ENCODE measurements around the gene GTF2A1L.
"Not testable (repeated sequence)": the region's sequence is repeated elsewhere in the genome, so short reads cannot be mapped to it uniquely, and the experiment has no call there.

The GTF2A1L gene

DNA sequence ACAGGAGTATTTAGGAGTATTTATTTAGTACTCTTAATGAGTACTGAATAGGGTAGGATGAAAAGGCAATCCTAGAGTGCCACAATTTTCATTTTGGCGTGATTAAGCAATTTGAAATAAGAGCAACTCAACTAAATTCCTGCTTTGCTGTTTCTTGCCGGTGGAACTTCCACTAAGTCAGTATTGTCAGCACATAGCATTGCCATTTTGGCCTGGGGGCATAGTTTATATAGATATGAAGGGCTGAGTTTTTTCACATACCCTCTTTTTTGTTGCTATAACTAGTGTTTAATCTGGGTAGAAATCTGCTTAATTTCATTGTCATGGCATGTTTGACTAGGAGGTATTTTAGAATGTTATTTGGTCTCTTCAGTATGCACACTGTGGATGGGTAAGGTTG, 1.9 kb downstream of the GTF2A1L start:
- Histone ChIP-seq H3K4me1 (ENCODE audit: insufficient read depth, poor library complexity, severe bottlenecking) (no peaks in the 10 kb centered on the region), H3K36me3 (ENCODE audit: low read depth) (no peaks in the 10 kb centered on the region), H3K27ac (ENCODE audit: poor library complexity, severe bottlenecking) (no peak overlapping the region), H3K27me3 (ENCODE audit: insufficient read depth, poor library complexity, severe bottlenecking) (no peaks in the 10 kb centered on the region), H3K4me3 (ENCODE audit: severe bottlenecking) (no peak overlapping the region), H3K9me3 (ENCODE audit: severe bottlenecking) (no peaks in the 10 kb centered on the region)
- TF ChIP-seq, protein P1, sequence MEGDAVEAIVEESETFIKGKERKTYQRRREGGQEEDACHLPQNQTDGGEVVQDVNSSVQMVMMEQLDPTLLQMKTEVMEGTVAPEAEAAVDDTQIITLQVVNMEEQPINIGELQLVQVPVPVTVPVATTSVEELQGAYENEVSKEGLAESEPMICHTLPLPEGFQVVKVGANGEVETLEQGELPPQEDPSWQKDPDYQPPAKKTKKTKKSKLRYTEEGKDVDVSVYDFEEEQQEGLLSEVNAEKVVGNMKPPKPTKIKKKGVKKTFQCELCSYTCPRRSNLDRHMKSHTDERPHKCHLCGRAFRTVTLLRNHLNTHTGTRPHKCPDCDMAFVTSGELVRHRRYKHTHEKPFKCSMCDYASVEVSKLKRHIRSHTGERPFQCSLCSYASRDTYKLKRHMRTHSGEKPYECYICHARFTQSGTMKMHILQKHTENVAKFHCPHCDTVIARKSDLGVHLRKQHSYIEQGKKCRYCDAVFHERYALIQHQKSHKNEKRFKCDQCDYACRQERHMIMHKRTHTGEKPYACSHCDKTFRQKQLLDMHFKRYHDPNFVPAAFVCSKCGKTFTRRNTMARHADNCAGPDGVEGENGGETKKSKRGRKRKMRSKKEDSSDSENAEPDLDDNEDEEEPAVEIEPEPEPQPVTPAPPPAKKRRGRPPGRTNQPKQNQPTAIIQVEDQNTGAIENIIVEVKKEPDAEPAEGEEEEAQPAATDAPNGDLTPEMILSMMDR (IDR thresholded peaks at IDR 0.05; ENCODE audit: poor library complexity, severe bottlenecking), result no peak
- ATAC-seq (ENCODE audit: low read depth) (no peak), DNase-seq (ENCODE audit: low spot score) (no peak)

- TF ChIP-seq, protein P1 (IDR thresholded peaks at IDR 0.05; ENCODE audit: poor library complexity, severe bottlenecking), result no peak
- no peak for DNase-seq (ENCODE audit: low spot score)
- H3K27ac ChIP-seq (ENCODE audit: poor library complexity, severe bottlenecking), result no peak overlapping the region
- no peaks in the 10 kb centered on the region for H3K27me3 ChIP-seq (ENCODE audit: insufficient read depth, poor library complexity, severe bottlenecking)
- no peaks in the 10 kb centered on the region for H3K36me3 ChIP-seq (ENCODE audit: low read depth)
- no peak for ATAC-seq (ENCODE audit: low read depth)
- no peaks in the 10 kb centered on the region for H3K4me1 ChIP-seq (ENCODE audit: insufficient read depth, poor library complexity, severe bottlenecking)
- H3K4me3 ChIP-seq (ENCODE audit: severe bottlenecking), result no peak overlapping the region
- no peaks in the 10 kb centered on the region for H3K9me3 ChIP-seq (ENCODE audit: severe bottlenecking)
Measured at GRCh38 chr2:48620604-48621003, 2.9 kb downstream of the GTF2A1L start.

- ATAC-seq (ENCODE audit: low read depth), result not testable (repeated sequence)
Measured at GRCh38 chr2:48622691-48623090, 5.0 kb downstream of the GTF2A1L start.

DNA sequence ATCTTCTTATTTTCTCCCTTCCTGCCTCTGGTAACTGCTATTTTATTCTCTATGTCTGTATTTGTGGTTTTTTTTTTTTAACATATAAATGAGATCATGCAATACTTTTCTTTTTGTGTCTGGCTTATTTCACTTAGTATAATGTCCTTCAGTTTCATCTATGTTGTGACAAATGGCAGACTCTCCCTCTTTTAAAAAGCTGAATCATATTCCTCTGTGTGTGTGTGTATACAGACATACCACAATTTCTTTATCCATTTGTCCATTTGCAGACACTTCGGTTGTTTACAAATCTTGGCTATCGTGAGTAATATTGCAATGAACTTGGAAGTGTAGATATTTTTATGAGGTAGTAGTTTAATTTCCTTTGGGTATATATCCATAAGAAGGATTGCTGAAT, 7.0 kb downstream of the GTF2A1L start:
- DNase-seq (ENCODE audit: low spot score) (no peak), ATAC-seq (ENCODE audit: low read depth) (no peak)
- Histone ChIP-seq H3K9me3 (ENCODE audit: severe bottlenecking) (no peaks in the 10 kb centered on the region), H3K36me3 (ENCODE audit: low read depth) (no peaks in the 10 kb centered on the region), H3K27ac (ENCODE audit: poor library complexity, severe bottlenecking) (no peak overlapping the region), H3K4me1 (ENCODE audit: insufficient read depth, poor library complexity, severe bottlenecking) (no peaks in the 10 kb centered on the region), H3K4me3 (ENCODE audit: severe bottlenecking) (no peak overlapping the region), H3K27me3 (ENCODE audit: insufficient read depth, poor library complexity, severe bottlenecking) (no peaks in the 10 kb centered on the region)
- TF ChIP-seq, protein P1 (IDR thresholded peaks at IDR 0.05; ENCODE audit: poor library complexity, severe bottlenecking), result no peak

More at GRCh38 chr2:48622691-48623090, 5.0 kb downstream of the GTF2A1L start:
- not testable (repeated sequence) for H3K27ac ChIP-seq (ENCODE audit: poor library complexity, severe bottlenecking); DNase-seq (ENCODE audit: low spot score); H3K36me3 ChIP-seq (ENCODE audit: low read depth); H3K4me3 ChIP-seq (ENCODE audit: severe bottlenecking); H3K27me3 ChIP-seq (ENCODE audit: insufficient read depth, poor library complexity, severe bottlenecking); H3K4me1 ChIP-seq (ENCODE audit: insufficient read depth, poor library complexity, severe bottlenecking); H3K9me3 ChIP-seq (ENCODE audit: severe bottlenecking)

DNA sequence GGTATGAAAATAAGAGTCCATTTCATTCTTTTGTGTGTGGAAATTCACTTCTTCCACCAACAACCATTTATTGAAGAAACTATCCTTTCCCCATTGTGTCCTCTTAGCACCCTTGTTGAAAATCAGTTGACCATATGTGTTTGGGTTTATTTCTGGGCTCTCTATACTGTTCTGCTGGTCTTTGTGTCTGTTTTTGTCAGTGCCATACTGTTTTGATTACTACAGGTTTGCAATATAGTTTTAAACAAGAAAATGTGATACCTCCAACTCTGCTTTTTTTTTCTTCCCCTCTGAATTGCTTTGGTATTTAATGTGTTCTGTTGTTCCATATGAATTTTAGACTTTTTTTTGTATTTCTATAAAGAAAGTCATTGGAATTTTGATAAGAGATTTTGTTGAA, 8.4 kb downstream of the GTF2A1L start:
- TF ChIP-seq, protein P1 (IDR thresholded peaks at IDR 0.05; ENCODE audit: poor library complexity, severe bottlenecking), result no peak
- H3K27me3 ChIP-seq (ENCODE audit: insufficient read depth, poor library complexity, severe bottlenecking), result no peaks in the 10 kb centered on the region

More for the DNA sequence above, 8.4 kb downstream of the GTF2A1L start:
- DNase-seq (ENCODE audit: low spot score) (no peak), ATAC-seq (ENCODE audit: low read depth) (no peak)
- H3K27ac ChIP-seq (ENCODE audit: poor library complexity, severe bottlenecking), result no peak overlapping the region
- H3K4me1 ChIP-seq (ENCODE audit: insufficient read depth, poor library complexity, severe bottlenecking), result no peaks in the 10 kb centered on the region
- H3K9me3 ChIP-seq (ENCODE audit: severe bottlenecking), result no peaks in the 10 kb centered on the region
- H3K4me3 ChIP-seq (ENCODE audit: severe bottlenecking), result no peak overlapping the region
- no peaks in the 10 kb centered on the region for H3K36me3 ChIP-seq (ENCODE audit: low read depth)

Data from RWPE2 (cell line).